ENCODE results near the gene PKM. TPM values are rescaled to one million over a fixed set of nuclear protein-coding genes. Genes with fewer than 3 reads are reported as not detected.
A peak's percentile ranks its signal among the peaks of the same experiment; 100 is the strongest.

Gene PKM
- polyA plus RNA-seq, 1 experiment: 2,130 TPM

DNA sequence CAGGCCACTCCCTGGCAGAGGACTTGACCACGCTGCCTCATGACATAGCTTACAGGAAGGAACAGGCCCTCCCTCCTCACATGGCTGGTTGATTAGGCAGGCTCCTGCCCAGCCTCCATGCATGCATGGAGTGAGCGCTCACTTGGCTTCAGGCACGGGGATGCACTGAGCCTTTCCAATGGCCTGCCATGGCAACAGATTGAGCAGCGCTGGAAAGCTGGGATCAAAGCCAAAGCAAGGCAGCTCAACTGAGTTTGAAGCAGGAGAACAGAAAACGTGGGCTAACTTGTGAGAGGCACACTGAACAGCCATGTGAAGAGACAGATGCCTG, 27.5 kb downstream of the PKM start:
- TF ChIP-seq, protein P1, sequence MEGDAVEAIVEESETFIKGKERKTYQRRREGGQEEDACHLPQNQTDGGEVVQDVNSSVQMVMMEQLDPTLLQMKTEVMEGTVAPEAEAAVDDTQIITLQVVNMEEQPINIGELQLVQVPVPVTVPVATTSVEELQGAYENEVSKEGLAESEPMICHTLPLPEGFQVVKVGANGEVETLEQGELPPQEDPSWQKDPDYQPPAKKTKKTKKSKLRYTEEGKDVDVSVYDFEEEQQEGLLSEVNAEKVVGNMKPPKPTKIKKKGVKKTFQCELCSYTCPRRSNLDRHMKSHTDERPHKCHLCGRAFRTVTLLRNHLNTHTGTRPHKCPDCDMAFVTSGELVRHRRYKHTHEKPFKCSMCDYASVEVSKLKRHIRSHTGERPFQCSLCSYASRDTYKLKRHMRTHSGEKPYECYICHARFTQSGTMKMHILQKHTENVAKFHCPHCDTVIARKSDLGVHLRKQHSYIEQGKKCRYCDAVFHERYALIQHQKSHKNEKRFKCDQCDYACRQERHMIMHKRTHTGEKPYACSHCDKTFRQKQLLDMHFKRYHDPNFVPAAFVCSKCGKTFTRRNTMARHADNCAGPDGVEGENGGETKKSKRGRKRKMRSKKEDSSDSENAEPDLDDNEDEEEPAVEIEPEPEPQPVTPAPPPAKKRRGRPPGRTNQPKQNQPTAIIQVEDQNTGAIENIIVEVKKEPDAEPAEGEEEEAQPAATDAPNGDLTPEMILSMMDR (IDR thresholded peaks at IDR 0.05; ENCODE audit: low read depth, low read length): no peak
- POLR2A ChIA-PET: interaction anchor here (1.1 to 1.9 kb wide), 3 partner anchors 9 to 27 kb away, joined by 3 to 14 read pairs (median 10); partner anchors contain the start of gene PKM
- H3K4me3 ChIP-seq (ENCODE audit: low read depth, low read length): no peak overlapping the region
- peak; percentile 48 for DNase-seq (ENCODE audit: low read depth, low spot score)
- no peaks in the 10 kb centered on the region; the same call in 1 of the 2 replicates for H3K9me3 ChIP-seq (ENCODE audit: control insufficient read depth, insufficient read depth, low read length)
- H3K27ac ChIP-seq (ENCODE audit: low read depth, low read length): peak overlapping the region; percentile 52
- CTCF ChIA-PET: interaction anchor here (0.6 kb wide), 1 partner anchor 762 kb away, joined by 6 read pairs; no protein-coding TSS in a partner anchor
- H3K27me3 ChIP-seq (ENCODE audit: control insufficient read depth, insufficient read depth, low read length): no peaks in the 10 kb centered on the region

DNA sequence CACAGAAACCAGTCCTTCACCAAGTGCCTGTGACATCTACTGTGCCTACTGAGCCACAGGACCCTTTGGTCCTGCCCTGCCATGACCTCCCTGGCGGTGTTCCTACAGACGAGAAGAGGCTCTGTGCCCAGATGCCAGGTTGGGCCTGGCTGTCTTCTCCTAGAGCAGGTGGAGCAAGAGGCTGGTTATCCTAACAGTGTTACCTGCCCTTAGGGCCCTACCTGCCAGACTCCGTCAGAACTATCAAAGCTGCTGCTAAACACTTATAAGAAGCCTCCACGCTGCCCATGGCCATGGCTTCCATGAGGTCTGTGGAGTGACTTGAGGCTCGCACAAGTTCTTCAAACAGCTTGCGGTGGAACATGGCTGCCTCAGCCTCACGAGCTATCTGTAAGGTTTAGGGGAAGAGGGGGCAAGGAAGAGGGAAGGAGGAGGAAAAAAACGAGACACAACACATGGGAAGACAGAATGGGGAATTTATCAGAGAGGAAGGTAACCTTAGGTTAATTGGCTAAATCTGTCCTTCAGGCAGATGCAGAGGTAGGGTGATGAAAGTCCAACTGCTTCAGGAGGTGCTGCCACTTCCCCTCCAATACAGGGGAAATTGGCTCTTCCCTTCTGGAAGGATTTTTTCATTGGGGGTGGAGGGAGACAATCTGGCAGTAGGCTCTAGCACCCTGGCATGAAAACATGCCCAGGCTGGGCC, 28.0 kb downstream of the PKM start:
- CTCF ChIA-PET: interaction anchor here (0.6 kb wide), 1 partner anchor 761 kb away, joined by 6 read pairs; no protein-coding TSS in a partner anchor
- Histone ChIP-seq H3K27me3 (ENCODE audit: control insufficient read depth, insufficient read depth, low read length) (no peaks in the 10 kb centered on the region), H3K4me3 (ENCODE audit: low read depth, low read length) (no peak overlapping the region), H3K27ac (ENCODE audit: low read depth, low read length) (peak overlapping the region; percentile 52), H3K9me3 (ENCODE audit: control insufficient read depth, insufficient read depth, low read length) (no peaks in the 10 kb centered on the region; the same call in 1 of the 2 replicates)
- POLR2A ChIA-PET: interaction anchor here (1.1 to 1.9 kb wide), 3 partner anchors 9 to 27 kb away, joined by 3 to 14 read pairs (median 10); partner anchors contain the start of gene PKM
- TF ChIP-seq, protein P1 (IDR thresholded peaks at IDR 0.05; ENCODE audit: low read depth, low read length): no peak
- no peak for DNase-seq (ENCODE audit: low read depth, low spot score)

DNA sequence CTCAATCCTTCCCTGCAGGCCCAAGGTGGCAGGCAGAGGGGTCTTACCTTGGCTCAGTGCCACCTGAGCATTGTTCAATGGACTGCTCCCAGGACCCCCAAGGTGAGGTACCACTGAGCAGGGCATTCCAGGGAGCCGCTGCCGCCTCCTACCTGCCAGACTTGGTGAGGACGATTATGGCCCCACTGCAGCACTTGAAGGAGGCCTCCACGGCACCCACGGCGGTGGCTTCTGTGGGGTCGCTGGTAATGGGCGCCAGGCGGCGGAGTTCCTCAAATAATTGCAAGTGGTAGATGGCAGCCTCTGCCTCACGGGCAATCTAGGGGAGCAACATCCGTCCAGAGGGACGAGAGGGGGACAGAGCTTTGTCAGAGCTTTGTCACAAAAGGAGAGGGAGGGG, 28.7 kb downstream of the PKM start:
- ChIA-PET CTCF (no interaction called here), POLR2A (interaction anchor here (0.7 to 1.9 kb wide), 3 partner anchors 25 to 137 kb away, joined by 3 to 14 read pairs (median 10); partner anchors contain the start of gene PKM)
- no peaks in the 10 kb centered on the region for H3K27me3 ChIP-seq (ENCODE audit: control insufficient read depth, insufficient read depth, low read length)
- no peak overlapping the region for H3K4me3 ChIP-seq (ENCODE audit: low read depth, low read length)
- H3K27ac ChIP-seq (ENCODE audit: low read depth, low read length): peak overlapping the region; percentile 52
- TF ChIP-seq, protein P1 (IDR thresholded peaks at IDR 0.05; ENCODE audit: low read depth, low read length): no peak
- DNase-seq (ENCODE audit: low read depth, low spot score): no peak
- no peaks in the 10 kb centered on the region; the same call in 1 of the 2 replicates for H3K9me3 ChIP-seq (ENCODE audit: control insufficient read depth, insufficient read depth, low read length)

DNA sequence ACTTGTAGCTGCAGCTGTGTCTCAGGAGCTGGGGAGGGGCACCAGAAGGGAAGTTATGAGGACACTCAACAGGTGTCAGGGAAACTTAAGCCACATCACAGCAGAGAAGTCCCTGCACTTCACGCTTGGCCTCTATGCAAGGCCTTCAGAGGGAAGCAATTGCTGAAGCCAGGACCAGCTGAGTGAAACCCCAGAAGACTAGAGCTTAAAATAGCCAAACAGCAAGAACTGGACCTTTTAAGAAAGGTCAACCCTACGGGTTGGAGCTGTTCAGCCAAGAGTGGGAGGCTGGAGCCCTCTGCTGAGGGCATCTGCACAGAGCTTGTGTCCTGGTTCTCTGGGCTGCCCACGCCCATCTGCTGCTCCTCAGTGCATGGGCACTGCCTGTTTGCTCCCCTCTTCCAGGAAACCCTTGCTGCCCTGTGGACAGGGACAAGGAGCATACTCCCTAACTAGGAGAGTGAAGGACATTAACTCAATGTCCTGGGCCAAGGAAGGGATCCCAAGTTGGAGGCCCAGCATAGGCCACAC, 29.5 kb downstream of the PKM start:
- no peak for DNase-seq (ENCODE audit: low read depth, low spot score)
- H3K27me3 ChIP-seq (ENCODE audit: control insufficient read depth, insufficient read depth, low read length): no peaks in the 10 kb centered on the region
- TF ChIP-seq, protein P1 (IDR thresholded peaks at IDR 0.05; ENCODE audit: low read depth, low read length): no peak
- no peak overlapping the region for H3K4me3 ChIP-seq (ENCODE audit: low read depth, low read length)
- H3K27ac ChIP-seq (ENCODE audit: low read depth, low read length): peak overlapping the region; percentile 52
- H3K9me3 ChIP-seq (ENCODE audit: control insufficient read depth, insufficient read depth, low read length): no peaks in the 10 kb centered on the region; the same call in 1 of the 2 replicates
- CTCF ChIA-PET: interaction anchor here (1.2 to 3.9 kb wide), 2 partner anchors 25 to 31 kb away, joined by 3 to 13 read pairs; no protein-coding TSS in a partner anchor
- POLR2A ChIA-PET: interaction anchor here (0.7 to 2.9 kb wide), 3 partner anchors 25 to 138 kb away, joined by 3 to 8 read pairs (median 6); partner anchors contain the start of gene PKM

Data from AG04450 (cell line).